ENCODE data around the gene LPP.

The LPP gene

GRCh38 chr3:188196232-188196990 is 42.5 kb downstream of the LPP start:
- no peak for DNase-seq (ENCODE audit: low read depth in 1 of 2, low spot score in 1 of 2)

GRCh38 chr3:188197388-188197847 is 43.5 kb downstream of the LPP start:
- no peak for DNase-seq (ENCODE audit: low read depth in 1 of 2, low spot score in 1 of 2)

DNA sequence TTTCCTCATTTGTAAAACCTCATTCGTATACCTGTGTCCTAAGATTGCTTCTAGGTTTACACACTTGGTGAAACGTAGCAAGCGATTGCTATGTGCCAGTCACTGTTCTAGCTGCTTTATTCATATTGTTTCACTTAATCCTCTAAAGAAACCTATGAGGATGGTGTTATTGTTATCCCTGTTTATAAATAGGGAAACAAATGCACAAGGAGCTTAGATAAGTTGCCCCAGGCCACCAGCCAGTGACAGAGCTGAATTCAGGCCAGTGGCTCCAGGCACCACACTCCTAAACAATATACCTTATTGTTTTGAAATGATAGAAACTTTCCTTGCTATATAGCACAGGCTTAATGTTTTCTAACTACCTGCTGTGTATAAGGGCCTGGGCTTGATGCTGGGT is 44.0 kb downstream of the LPP start:
- no peak for DNase-seq (ENCODE audit: low read depth in 1 of 2, low spot score in 1 of 2)

DNA sequence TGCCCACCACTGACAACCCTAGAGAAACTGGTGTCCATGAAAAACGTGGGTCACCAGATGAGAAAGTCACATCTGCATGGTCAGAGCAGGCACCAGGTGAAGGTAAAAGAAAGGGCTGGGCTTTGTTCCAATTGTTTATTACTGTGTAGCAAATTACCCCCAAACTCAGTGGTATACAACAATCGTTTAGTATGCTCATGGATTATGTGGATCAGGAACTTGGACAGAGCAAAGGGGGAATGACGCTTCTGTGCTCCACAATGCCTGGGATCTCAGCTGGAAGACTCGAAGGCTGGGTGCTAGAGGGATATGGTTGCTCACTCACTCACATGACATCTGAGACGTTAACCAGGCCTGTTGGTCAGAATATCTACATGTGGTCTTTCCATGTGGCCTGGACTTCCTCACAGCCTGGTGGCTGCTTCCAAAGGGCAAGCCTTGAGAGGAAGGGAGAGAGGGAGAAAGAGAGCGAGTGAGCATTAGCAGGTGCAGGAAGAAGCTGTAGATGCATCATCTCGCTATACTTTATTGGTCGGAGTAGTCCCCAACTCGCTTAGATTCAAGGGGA is 44.9 kb downstream of the LPP start:
- DNase-seq (ENCODE audit: low read depth in 1 of 2, low spot score in 1 of 2) = no peak

- DNase-seq (ENCODE audit: low read depth in 1 of 2, low spot score in 1 of 2) = no peak
Observed at GRCh38 chr3:188199386-188199785, 45.4 kb downstream of the LPP start.

- no peak for DNase-seq (ENCODE audit: low read depth in 1 of 2, low spot score in 1 of 2)
Observed at GRCh38 chr3:188200481-188200880, 46.5 kb downstream of the LPP start.

DNA sequence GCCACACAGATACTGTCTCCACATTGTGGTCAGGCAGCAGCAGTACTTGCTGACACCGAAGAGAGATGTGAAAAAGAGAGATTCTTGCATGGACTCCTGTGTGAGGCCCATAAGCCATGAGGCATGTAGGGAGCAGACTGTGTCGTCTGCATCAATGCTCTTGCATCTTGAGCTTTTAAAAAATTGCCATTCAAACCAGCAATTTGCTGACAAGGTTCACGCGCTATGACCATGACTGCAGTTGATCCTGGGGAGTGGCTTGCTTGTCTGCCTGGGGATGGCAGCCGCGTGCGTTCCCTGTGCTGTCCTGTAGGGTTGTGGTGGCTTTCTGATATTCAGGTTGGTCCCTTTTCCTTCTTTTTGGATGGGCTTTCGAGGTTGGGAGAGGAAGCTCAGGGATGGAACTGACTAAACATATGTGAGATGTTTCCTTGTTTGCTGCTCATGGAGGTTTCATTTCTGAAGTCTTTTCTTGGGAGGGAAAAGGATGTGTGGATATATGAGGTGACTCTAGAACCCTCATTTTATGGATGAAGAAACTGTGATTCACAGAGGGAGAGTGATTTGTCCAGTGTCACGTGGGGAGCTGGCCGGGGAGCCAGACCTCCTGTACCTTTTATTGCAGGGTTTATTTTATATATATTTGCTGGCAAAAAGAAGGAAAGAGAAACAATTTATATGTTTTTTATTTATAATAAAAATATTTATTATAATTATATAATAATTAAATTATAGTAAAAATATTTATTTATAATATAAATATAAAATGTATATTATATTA is 48.6 kb downstream of the LPP start:
- DNase-seq (ENCODE audit: low read depth in 1 of 2, low spot score in 1 of 2) = no peak

DNA sequence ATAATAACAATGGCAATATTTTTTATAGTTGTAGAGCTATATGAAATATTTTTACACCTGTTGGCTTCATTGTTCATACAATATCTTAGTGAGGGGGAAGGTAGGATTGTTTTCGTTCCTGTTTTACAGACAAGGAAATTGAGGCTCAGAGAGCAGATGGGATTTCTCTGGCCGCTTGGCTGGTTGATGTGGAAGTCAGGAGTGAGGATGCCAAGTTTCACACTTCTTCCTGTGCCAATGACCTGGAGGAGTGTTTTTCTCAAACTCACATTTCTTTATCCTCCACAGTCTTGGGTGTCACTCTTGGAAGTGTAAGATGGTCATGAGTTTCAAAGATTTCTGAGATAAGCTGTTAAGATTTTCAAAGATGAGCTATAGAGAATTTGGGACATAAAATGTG is 50.6 kb downstream of the LPP start:
- no peak for DNase-seq (ENCODE audit: low read depth in 1 of 2, low spot score in 1 of 2)

- no peak for DNase-seq (ENCODE audit: low read depth in 1 of 2, low spot score in 1 of 2)
Observed at GRCh38 chr3:188205992-188206416, 52.0 kb downstream of the LPP start.

DNA sequence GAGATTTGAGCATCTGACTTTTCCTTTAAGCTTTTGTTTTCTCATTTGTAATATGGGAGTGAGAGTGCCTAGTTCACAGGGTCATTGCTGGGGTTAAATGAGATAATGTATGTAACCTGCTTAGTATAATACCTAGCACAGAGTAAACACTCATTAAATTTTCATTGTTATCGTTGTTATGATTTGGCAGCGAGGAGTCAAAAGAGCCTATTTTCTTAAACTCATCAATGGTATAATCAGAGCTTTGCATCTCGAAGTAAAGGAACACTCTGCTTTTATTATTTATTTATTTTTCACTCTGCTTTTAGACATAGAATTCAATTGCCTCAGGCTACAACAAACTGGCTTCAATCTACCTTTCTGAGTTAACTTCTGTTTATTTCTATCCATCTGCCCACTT is 52.8 kb downstream of the LPP start:
- no peak for DNase-seq (ENCODE audit: low read depth in 1 of 2, low spot score in 1 of 2)

DNA sequence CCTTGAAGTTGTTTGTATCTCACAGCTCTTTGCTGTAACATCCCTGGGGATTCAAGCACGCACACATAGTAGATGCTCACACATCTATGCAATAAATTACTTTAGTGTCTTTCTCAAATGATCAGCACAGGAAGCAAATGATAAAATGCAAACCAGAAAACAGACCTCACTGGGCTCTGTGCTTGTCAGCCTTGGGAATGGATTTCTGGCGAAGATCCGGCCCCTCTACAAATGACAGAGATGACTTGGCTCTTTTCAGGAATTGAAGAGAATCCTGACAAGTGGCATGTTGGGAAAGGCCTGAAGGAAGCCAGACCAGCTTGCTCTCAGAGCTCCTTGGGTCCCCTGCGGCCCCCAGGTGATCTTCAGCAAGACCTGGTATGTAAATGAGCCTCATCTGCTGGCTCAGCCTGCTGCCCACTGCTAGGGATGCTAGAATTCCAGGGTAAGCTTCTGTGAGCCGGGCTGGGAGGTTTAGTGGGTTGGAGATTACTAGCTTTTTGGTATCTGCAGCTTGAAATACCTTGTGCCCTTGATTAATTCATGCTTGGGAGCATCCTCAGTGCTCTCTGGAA is 54.1 kb downstream of the LPP start:
- no peak for DNase-seq (ENCODE audit: low read depth in 1 of 2, low spot score in 1 of 2)

DNA sequence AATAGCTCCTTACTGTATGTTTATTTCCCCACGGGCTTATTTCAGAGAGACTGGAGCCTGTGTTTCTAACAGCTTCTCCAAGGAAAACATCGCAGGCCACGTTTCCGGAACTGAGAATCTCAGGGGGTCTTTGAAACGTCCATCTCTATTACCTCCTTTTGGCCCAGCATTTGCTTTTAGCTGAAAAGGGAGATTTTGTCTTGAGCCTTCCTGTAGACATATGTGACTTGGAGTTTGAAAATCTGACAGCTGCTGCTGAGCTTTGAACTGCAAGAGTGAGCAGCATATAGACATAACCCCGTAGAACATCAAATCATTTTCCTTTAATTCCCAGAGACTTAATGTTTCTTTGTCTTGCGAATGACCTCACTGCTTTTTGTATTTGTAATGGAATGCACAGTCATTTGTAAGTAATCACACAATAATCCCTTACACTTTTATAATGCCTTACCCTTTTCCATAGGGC is 54.6 kb downstream of the LPP start:
- no peak for DNase-seq (ENCODE audit: low read depth in 1 of 2, low spot score in 1 of 2)

DNA sequence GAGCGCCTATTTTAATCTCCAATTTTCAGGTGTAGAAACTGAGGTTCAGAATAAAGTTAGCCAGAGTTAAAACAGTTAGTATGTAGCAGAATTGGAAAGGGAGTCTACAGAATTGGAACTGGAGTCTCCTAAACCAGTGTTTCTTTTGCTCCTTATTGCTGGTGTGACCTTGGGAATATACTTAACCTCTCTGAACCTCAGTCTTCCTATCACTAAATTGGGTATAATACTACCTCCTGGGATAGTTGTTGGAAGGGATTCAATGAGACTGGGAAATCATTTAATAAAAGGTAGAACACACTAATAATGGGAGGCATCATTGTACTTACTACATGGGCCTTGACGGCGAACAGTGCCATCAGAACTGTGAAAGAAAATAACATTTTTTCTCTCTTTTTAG is 55.1 kb downstream of the LPP start:
- no peak for DNase-seq (ENCODE audit: low read depth in 1 of 2, low spot score in 1 of 2)

DNA sequence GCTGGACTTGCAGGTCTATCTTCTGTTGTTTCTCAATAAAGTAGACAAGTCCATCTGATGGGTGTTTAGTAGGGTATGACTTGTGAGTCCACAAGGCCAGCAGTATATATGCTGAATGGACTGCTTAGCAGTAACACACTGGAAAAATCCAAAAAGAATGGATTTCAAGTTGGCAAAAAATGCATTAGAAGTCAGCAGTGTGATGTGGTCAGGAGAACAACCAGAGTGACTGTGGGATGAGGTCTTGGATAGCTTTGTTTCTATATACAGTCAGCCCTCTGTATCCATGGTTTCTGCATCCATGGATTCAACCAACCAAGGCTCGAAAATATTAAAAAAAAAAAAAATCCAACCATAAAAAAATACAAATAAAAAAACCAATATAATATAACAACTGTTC is 55.8 kb downstream of the LPP start:
- no peak for DNase-seq (ENCODE audit: low read depth in 1 of 2, low spot score in 1 of 2)

- DNase-seq (ENCODE audit: low read depth in 1 of 2, low spot score in 1 of 2) = no peak
Observed at GRCh38 chr3:188211476-188211875, 57.5 kb downstream of the LPP start.

DNA sequence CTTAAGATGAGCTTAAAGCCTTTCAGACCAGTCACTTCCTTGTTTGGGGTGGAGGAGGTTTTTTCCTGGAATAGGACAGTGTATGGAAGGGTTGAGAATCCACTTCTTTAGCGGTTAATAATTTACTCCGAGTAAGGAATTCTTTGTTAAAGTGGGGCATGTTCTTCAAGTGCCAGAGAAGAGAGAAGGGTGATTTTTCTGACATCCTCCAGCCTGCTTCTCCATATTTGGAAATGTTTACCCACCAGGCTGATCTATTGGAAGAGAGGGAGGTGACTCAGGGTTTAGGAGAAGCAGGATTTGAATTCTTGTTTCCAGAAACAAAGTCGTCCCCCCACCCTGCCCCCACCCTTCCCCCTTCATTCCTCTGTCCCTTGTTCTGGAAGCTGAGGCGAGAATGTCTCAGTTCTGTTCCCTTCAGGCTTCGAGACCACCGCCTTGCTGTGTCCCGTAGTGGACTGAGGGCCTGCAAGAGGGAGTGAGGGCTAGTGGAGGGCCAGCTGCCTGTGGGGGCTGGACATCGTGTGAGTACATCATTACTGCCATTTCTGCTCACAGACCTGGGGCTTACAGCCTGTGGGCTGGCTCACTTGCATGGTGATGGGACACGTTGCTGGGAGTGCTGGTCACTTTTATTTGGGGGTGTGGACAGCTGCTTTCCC is 58.5 kb downstream of the LPP start:
- DNase-seq (ENCODE audit: low read depth in 1 of 2, low spot score in 1 of 2) = no peak

GRCh38 chr3:188214442-188214841 is 60.5 kb downstream of the LPP start:
- DNase-seq (ENCODE audit: low read depth in 1 of 2, low spot score in 1 of 2) = no peak

DNA sequence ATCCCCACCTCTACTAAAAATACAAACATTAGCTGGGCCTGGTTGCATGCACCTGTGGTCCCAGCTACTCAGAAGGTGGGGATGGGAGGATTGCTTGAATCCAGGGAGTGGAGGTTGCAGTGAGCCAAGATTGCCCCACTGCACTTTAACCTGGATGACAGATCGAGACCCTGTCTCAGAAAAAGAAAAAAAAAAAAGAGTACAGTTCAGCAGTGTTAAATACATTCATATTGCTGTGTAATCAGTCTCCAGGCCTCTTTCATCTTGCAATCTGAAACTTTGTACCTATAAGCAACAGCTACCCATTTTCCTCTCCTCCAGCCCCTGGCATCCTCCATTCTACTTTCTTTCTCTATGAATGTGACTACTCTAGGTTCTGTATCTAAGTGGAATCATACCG is 61.2 kb downstream of the LPP start:
- DNase-seq (ENCODE audit: low read depth in 1 of 2, low spot score in 1 of 2) = no peak

DNA sequence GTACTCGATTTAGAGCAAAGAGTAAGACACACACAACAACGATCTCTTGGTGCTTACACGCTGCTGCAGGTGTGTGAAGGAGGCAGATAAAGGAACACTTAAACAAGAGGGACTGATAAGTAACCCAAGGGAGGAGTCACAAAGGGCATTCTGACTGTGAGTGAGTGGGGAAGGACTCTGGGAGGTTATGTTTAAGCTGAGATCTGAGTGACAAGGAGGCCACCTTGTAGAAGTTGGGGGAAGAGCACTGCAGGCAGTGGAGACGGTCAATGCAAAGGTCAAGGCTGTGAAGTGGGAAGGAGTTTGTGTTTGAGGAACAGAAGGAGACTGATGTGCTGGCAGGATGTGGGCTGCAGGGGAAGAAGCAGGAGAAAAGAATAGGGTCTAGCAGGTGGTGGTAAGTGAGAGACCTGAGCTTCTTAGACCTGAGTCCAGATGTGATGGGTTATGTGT is 63.1 kb downstream of the LPP start:
- no peak for DNase-seq (ENCODE audit: low read depth in 1 of 2, low spot score in 1 of 2)

DNA sequence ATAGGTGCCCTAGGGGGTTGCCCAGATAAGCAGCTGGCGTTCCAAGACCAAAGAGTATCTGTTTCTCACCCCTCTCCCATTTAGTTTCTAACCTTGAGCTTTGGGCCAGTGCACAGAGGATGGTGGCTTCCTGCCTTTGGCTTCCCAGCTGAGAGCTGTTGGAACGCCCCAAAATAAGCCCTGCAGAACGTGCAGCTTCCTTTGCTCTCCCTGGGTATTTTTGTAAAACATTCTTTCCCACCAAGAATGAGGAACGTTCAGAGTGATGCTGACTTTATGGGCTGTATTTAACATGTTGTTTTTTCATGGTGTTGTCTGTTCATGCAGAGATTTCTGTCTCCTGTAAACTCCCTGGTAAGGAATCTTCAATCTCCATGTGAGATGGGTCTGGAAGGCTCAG is 63.8 kb downstream of the LPP start:
- no peak for DNase-seq (ENCODE audit: low read depth in 1 of 2, low spot score in 1 of 2)

DNA sequence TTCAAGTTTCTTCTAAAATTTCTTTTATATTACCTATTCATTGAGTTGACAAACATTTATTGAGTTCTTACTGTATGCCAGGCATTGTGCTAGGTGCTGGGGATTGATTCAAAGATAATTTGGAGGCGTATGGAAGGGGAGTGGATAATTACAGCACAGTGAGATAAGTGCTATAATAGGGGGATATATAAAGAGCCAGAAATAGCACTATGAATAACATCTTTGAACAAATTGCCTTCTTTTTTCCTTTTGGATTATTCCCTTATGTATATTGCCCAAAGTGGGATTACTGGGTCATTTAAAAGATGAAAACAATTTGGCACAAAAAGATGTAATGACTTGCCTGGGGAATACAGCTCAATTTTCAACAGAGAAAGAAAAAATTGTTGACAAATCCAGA is 64.6 kb downstream of the LPP start:
- DNase-seq (ENCODE audit: low read depth in 1 of 2, low spot score in 1 of 2) = no peak

All from stimulated activated CD4-positive, alpha-beta T cell treated with anti-CD3 and anti-CD28 coated beads, Interleukin-15, amount 100 ng/mL, for 1 hour (primary cell).